ENCODE measurements around the gene ING4. TPM values are rescaled to one million over a fixed set of nuclear protein-coding genes. Genes with fewer than 3 reads are reported as not detected.

Gene ING4
- total RNA-seq, 1 experiment from 2014 or later, result 20.1 TPM

DNA sequence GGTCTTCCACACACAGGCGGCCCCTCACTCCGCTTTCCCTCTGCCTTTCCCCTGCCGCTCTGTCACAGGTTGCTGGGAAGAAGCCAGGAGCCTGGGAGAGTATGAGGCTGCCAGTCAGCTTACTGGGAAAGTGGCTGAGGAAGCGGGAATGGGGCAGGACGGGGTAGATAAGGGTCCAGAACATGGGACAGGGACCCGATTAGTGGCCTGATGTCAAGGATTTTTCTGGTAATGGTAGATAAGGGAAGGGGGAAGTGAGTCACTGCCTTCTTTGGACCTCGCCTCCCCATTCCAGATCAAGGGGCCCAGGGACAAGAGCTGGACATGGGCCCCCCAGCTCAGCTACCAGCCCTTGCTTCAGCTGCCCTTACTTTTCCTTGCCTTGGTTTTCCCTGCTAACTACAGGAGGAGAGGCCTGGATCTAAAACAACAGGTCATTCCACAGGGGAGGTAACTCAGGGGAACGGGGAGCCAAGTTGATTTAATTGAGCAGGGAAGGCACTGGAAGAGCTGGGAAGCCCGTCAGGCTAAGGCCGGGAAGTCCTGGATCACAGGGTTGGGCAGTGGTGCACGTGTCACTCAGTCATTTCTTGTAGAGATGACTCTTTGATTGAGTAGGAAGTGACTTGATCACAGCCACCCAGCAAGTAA lies 23.6 kb downstream of the ING4 start:
- no peak overlapping the region for H3K14ac ChIP-seq (ENCODE audit: insufficient read depth, low read length)
- H3K79me2 ChIP-seq (ENCODE audit: insufficient read depth, low read length), result no peaks in the 10 kb centered on the region
- H3K9me3 ChIP-seq (ENCODE audit: control insufficient read depth, low read depth, low read length), result no peaks in the 10 kb centered on the region
- no peak for DNase-seq
- no peaks in the 10 kb centered on the region for H3K79me1 ChIP-seq (ENCODE audit: insufficient read depth, low read depth, low read length, poor library complexity, severe bottlenecking)
- Mint-ChIP-seq H3K27me3 (ENCODE audit: low read depth) (peaks cover 37% of the 10 kb centered on the region), H3K4me1 (peaks cover 12 to 15% of the 10 kb centered on the region in 2 experiments), H3K4me3 (no peak overlapping the region), H3K27ac (no peak overlapping the region; a peak in 2 of 7 replicates), H3K36me3 (ENCODE audit: insufficient read depth in 1 of 3, low read depth in 3 of 3) (no peaks in the 10 kb centered on the region), H3K9me3 (no peaks in the 10 kb centered on the region)
- H2BK5ac ChIP-seq (ENCODE audit: insufficient read length, low read length), result no peak overlapping the region
- no peak overlapping the region for H2BK20ac ChIP-seq (ENCODE audit: low read depth, low read length, poor library complexity, severe bottlenecking)
- no CpG with 5 or more reads among the region's 11 CpGs for WGBS (ENCODE audit: extremely low coverage, insufficient read length, low lambda C conversion rate)
- H3K4me1 ChIP-seq (ENCODE audit: insufficient read depth, low read length), result no peaks in the 10 kb centered on the region
- H2BK15ac ChIP-seq (ENCODE audit: low read depth, low read length), result no peak overlapping the region
- no peak overlapping the region for H3K4ac ChIP-seq (ENCODE audit: low read depth, low read length)
- no peak overlapping the region for H3K9ac ChIP-seq (ENCODE audit: extremely low read depth, insufficient read length, low read length)
- H2BK12ac ChIP-seq (ENCODE audit: insufficient read length, low read depth, low read length), result no peak overlapping the region
- H4K91ac ChIP-seq (ENCODE audit: insufficient read length, low read depth, low read length), result no peak overlapping the region
- no peak overlapping the region for H3K4me2 ChIP-seq (ENCODE audit: insufficient read depth, insufficient read length, low read length)
- no peaks in the 10 kb centered on the region for H3K23me2 ChIP-seq (ENCODE audit: insufficient read length, low read depth, low read length, poor library complexity, severe bottlenecking)
- no peak overlapping the region for H3K23ac ChIP-seq (ENCODE audit: insufficient read length, low read depth, low read length)
- no peak overlapping the region for H2AFZ ChIP-seq (ENCODE audit: low read length)
- no peak overlapping the region for H3K27ac ChIP-seq (ENCODE audit: insufficient read length, low read depth, low read length)
- no peaks in the 10 kb centered on the region for H4K20me1 ChIP-seq (ENCODE audit: control insufficient read depth, insufficient read depth, insufficient read length)
- no peak overlapping the region for H3K18ac ChIP-seq (ENCODE audit: insufficient read length, low read depth, low read length)
- H3K56ac ChIP-seq (ENCODE audit: insufficient read length, low read depth, low read length), result no peak overlapping the region
- no peak overlapping the region for H3T11ph ChIP-seq (ENCODE audit: low read length)
- TF ChIP-seq, protein P1, sequence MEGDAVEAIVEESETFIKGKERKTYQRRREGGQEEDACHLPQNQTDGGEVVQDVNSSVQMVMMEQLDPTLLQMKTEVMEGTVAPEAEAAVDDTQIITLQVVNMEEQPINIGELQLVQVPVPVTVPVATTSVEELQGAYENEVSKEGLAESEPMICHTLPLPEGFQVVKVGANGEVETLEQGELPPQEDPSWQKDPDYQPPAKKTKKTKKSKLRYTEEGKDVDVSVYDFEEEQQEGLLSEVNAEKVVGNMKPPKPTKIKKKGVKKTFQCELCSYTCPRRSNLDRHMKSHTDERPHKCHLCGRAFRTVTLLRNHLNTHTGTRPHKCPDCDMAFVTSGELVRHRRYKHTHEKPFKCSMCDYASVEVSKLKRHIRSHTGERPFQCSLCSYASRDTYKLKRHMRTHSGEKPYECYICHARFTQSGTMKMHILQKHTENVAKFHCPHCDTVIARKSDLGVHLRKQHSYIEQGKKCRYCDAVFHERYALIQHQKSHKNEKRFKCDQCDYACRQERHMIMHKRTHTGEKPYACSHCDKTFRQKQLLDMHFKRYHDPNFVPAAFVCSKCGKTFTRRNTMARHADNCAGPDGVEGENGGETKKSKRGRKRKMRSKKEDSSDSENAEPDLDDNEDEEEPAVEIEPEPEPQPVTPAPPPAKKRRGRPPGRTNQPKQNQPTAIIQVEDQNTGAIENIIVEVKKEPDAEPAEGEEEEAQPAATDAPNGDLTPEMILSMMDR (conservative IDR thresholded peaks at IDR 0.05), result no peak
- no peak overlapping the region for H4K5ac ChIP-seq (ENCODE audit: insufficient read length, low read depth, low read length)
- no peak overlapping the region for H4K8ac ChIP-seq (replicated peaks; ENCODE audit: insufficient read length, low read depth, low read length)
- no peak overlapping the region for H2AK5ac ChIP-seq (ENCODE audit: insufficient read length, low read length)
- H2BK120ac ChIP-seq (ENCODE audit: low read depth, low read length, poor library complexity, severe bottlenecking), result no peak overlapping the region
- H3K27me3 ChIP-seq (ENCODE audit: insufficient read depth, low read length), result no peaks in the 10 kb centered on the region

Data from H9 (cell line).